Measurements from ENCODE around the gene ILF3. TPM values are rescaled to one million over a fixed set of nuclear protein-coding genes. Genes with fewer than 3 reads are reported as not detected.
A peak's percentile ranks its signal among the peaks of the same experiment; 100 is the strongest.

Gene ILF3
- total and polyA plus RNA-seq, 2 of the 13 experiments (the other 11 are each of a cell fraction or from before 2014, with no cell fraction given) = 120 to 173 TPM

DNA sequence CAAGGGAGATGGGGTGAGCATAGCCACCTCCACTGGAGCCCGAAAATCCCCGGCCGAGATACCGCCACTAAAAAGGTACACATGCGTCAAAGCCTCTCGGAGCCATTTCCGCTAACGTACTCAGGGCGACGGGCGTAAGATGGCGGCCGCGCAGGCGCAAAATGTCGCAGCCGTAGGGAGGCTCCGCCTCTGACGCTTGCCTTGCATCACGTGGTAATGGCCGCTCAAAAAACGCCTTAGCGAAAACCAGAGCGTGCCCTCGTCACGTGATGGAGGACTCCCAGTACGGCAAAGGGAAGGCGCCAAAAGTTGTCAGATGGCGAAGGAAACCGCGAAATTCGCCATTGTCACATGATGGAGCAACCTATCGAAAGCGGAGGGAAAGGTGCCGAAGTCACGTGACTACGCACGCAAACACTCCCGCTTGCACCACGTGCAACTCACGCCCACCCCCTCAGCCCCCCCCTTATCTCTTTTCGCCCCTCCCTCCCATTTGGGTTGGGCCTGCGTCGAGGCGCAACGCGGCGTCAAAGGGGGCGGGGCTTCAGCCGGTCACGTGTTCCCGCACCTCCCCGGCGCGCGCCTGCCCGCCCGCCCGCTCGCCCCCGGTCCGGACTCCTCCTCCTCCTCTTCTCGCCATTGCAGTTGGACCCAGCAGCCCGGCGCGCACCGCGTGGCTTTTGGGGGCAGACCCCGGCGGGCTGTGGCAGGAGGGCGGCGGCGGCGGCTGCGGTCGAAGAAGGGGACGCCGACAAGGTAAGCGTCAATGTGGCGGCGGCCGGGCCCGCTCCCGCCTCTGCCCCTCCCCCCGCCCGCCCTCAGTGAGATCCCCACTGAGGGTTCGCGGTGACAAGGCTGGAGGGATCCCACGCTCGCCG is at the start of gene ILF3 (continued):
- TF ChIP-seq, protein P1, sequence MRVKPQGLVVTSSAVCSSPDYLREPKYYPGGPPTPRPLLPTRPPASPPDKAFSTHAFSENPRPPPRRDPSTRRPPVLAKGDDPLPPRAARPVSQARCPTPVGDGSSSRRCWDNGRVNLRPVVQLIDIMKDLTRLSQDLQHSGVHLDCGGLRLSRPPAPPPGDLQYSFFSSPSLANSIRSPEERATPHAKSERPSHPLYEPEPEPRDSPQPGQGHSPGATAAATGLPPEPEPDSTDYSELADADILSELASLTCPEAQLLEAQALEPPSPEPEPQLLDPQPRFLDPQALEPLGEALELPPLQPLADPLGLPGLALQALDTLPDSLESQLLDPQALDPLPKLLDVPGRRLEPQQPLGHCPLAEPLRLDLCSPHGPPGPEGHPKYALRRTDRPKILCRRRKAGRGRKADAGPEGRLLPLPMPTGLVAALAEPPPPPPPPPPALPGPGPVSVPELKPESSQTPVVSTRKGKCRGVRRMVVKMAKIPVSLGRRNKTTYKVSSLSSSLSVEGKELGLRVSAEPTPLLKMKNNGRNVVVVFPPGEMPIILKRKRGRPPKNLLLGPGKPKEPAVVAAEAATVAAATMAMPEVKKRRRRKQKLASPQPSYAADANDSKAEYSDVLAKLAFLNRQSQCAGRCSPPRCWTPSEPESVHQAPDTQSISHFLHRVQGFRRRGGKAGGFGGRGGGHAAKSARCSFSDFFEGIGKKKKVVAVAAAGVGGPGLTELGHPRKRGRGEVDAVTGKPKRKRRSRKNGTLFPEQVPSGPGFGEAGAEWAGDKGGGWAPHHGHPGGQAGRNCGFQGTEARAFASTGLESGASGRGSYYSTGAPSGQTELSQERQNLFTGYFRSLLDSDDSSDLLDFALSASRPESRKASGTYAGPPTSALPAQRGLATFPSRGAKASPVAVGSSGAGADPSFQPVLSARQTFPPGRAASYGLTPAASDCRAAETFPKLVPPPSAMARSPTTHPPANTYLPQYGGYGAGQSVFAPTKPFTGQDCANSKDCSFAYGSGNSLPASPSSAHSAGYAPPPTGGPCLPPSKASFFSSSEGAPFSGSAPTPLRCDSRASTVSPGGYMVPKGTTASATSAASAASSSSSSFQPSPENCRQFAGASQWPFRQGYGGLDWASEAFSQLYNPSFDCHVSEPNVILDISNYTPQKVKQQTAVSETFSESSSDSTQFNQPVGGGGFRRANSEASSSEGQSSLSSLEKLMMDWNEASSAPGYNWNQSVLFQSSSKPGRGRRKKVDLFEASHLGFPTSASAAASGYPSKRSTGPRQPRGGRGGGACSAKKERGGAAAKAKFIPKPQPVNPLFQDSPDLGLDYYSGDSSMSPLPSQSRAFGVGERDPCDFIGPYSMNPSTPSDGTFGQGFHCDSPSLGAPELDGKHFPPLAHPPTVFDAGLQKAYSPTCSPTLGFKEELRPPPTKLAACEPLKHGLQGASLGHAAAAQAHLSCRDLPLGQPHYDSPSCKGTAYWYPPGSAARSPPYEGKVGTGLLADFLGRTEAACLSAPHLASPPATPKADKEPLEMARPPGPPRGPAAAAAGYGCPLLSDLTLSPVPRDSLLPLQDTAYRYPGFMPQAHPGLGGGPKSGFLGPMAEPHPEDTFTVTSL (CRISPR knock-in tag; IDR thresholded peaks at IDR 0.05; ENCODE audit: borderline replicate concordance) = peak; percentile 47
- TF ChIP-seq NFYB (CRISPR knock-in tag; IDR thresholded peaks at IDR 0.05) (peak; percentile 88), ZNF329 (CRISPR knock-in tag; IDR thresholded peaks at IDR 0.05; ENCODE audit: low read depth) (no peak; the same call in 1 of the 2 replicates), TCF12 (IDR thresholded peaks at IDR 0.05) (no peak), TCF12 (CRISPR knock-in tag; IDR thresholded peaks at IDR 0.05) (0 out of 2 replicates have a peak, but pooled peaks have one; percentile 29), NFRKB (IDR thresholded peaks at IDR 0.05) (0 out of 2 replicates have a peak, but pooled peaks have one; percentile 18), PLRG1 (conservative IDR thresholded peaks at IDR 0.05) (no peak), ZNF747 (CRISPR knock-in tag; IDR thresholded peaks at IDR 0.05; ENCODE audit: borderline replicate concordance) (peak; percentile 77; the same call in 1 of the 2 replicates), SRF (IDR thresholded peaks at IDR 0.05; ENCODE audit: low read depth, low read length) (0 out of 2 replicates have a peak, but pooled peaks have one; percentile 43), ZNF615 (CRISPR knock-in tag; IDR thresholded peaks at IDR 0.05; ENCODE audit: borderline replicate concordance) (no peak)
- TF ChIP-seq, protein P2, sequence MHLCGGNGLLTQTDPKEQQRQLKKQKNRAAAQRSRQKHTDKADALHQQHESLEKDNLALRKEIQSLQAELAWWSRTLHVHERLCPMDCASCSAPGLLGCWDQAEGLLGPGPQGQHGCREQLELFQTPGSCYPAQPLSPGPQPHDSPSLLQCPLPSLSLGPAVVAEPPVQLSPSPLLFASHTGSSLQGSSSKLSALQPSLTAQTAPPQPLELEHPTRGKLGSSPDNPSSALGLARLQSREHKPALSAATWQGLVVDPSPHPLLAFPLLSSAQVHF (CRISPR knock-in tag; IDR thresholded peaks at IDR 0.05) = no peak
- TF ChIP-seq, protein P3, sequence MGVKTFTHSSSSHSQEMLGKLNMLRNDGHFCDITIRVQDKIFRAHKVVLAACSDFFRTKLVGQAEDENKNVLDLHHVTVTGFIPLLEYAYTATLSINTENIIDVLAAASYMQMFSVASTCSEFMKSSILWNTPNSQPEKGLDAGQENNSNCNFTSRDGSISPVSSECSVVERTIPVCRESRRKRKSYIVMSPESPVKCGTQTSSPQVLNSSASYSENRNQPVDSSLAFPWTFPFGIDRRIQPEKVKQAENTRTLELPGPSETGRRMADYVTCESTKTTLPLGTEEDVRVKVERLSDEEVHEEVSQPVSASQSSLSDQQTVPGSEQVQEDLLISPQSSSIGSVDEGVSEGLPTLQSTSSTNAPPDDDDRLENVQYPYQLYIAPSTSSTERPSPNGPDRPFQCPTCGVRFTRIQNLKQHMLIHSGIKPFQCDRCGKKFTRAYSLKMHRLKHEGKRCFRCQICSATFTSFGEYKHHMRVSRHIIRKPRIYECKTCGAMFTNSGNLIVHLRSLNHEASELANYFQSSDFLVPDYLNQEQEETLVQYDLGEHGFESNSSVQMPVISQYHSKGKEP (CRISPR knock-in tag; IDR thresholded peaks at IDR 0.05) = no peak

Data from HepG2 (cell line).